NCI-H1092 (cell line): ENCODE data around the gene EPB41L2.

Experiments used
- DNase-seq: peaks from one replicate; lab custom pipeline; 2025; lab: John Stamatoyannopoulos, UW

The EPB41L2 gene

DNA sequence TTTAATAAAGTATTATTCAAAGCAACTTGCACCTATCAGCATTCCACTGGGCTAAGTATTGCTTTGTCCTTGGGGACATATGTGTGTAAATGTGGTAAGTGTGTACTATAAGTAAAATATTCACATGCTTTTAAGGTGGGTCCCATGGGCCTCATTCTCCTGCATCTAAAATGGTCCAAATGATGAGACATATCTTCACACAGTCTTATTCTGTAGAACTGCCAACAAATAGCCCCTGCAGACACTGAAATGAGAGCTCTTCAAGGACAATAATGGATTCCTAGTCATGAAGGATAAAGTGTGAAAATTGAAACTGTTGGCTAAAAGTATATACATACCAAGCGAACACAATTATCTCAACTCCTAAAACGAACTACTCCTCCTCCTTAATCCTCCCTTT is 154.1 kb downstream of the EPB41L2 start:
- no peak for DNase-seq

GRCh38 chr6:130908188-130908587 is 154.9 kb downstream of the EPB41L2 start:
- no peak for DNase-seq

- no peak for DNase-seq
Observed at GRCh38 chr6:130907687-130908086, 155.4 kb downstream of the EPB41L2 start.

- DNase-seq, result no peak
Observed at GRCh38 chr6:130906736-130907381, 156.2 kb downstream of the EPB41L2 start.

- DNase-seq, result no peak
Observed at GRCh38 chr6:130903602-130904001, 159.4 kb downstream of the EPB41L2 start.

GRCh38 chr6:130903007-130903406 is 160.0 kb downstream of the EPB41L2 start:
- DNase-seq, result no peak

- DNase-seq, result no peak
Observed at GRCh38 chr6:130900913-130901312, 162.1 kb downstream of the EPB41L2 start.

DNA sequence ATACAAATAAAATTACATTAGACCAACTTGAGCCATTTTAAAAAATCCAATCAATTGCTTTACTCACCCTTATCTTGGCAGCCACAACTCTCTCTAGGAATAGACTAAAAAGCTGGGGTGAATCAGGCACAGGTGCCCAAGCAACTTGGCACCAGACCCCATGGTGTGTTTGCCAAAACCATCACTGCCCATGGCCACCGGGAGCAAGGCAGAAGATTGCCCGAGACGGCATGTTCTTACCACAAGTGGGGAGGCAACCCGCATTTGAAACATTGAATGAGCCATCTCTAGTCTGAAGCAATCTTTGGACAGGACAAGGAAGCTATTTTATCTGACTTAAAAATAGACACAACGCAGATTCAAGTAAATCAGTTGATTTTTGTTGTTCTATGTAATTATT is 166.8 kb downstream of the EPB41L2 start:
- DNase-seq, result no peak

DNA sequence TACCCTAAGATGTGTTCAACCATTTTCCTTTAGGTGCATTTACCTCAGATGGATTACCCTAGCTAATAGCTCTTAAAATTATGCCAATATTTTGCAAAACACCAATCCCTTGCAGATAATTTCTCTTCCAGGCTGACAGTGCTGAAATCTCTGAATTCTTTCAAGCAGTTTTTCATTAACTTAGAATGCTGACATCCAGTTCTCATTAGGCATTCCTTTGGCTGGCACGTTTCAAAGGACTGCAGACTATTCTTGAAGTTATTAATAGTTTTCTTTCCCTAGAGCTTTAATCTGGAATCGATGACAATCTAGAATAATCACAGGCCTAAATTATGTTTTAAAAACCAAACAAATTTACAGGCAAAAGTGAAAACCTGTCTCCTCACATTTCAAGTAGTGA is 167.5 kb downstream of the EPB41L2 start:
- DNase-seq, result no peak

DNA sequence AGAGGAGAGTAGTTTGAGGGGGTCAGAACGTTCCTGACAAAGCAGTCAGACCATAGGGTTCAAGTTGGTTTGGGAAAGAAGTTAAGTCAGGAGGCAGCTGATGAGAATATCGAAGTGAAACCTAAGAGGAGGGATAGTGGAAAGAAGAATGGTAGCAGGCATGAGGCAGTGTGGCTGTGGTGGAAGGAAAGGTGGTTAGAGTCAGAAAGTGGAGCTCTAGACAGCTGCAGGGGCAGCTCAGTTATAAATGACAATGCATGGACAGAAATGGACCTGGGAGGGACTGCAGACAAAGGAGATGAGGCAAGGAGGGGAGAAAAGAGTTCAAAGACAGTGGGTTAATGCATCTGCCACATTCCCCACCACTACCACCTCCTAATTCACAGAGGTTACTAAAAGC is 169.3 kb downstream of the EPB41L2 start:
- DNase-seq, result no peak

GRCh38 chr6:130893277-130893676 is 169.8 kb downstream of the EPB41L2 start:
- DNase-seq, result no peak

DNA sequence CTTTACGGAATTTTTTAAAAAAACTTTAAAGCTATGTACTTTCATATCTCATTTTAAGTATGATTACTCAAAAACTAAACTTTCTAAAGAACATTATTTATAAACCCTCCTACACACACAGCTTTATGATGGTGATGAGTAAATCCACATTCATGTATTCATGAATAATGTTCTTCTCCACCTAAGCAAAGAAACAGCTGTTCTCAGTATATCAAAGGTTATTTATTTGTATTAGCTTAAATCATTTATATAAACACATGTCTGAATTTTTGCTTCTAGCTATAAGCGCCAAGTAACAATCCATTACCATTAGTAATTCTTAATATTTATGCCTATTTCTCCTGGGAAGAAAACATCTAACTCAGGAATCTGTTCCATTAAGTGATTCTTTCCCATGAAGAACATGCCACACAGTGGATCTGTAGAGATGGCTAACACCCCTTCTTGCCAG is 172.5 kb downstream of the EPB41L2 start:
- DNase-seq, result no peak

DNA sequence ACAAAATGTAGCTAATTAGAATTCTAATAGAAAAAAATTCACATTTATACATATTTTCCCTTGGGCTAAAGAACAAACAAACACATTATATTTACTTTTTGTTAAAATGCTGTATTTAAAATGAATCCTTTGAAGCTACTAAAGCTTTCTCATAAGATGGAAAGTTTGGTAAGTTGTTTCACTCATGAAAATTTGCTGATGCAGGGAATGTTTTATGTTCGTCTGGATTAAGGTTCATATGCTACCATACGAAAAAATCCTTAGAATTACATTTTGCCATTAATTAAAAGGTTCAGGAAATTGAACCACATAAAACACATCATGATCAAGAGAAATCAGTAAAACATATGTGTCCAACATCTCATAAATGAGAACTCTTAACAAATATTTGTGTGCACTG is 173.6 kb downstream of the EPB41L2 start:
- no peak for DNase-seq

GRCh38 chr6:130888246-130888645 is 174.8 kb downstream of the EPB41L2 start:
- DNase-seq, result no peak

DNA sequence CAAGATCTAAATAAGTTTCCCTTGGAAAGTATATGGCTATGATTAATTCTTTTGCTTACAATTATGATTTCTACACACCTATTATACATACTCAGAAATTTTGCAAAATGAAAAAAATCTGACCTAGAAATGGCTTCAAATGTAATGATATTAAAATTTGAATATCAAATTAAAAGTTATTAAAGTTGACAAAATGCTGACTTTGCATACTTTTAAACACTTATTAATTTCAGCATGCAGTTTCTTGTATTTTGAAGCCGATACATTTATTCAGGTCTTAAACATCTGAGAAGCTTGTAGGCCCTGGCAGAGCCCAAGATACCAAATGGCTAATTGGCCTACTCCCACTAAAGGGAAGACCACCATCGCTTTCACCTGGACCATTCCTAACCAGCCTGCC is 176.1 kb downstream of the EPB41L2 start:
- DNase-seq, result no peak

GRCh38 chr6:130885392-130886192 is 177.5 kb downstream of the EPB41L2 start:
- DNase-seq, result peak; percentile 21

- DNase-seq, result no peak
Observed at GRCh38 chr6:130882370-130882769, 180.7 kb downstream of the EPB41L2 start.

- no peak for DNase-seq
Observed at GRCh38 chr6:130879826-130880225, 183.2 kb downstream of the EPB41L2 start.

DNA sequence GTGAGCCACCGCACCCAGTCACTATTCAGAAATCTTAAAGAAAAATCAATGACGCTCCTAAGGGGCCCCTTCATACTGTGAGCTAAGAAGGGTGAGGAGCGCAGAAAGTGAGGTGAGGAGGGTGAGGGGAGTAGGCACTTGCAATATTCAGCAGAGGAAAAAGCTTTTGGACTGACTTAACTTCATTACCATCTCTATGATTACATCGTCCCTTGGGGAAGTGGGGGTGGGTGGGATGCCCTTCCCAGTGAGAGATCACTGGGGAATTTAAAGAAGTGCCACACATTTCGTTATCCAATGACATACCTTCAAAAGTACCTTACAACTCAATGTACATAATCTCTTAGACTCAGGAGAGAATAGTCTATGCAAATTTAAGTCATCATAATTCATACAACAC is 189.3 kb downstream of the EPB41L2 start:
- no peak for DNase-seq

DNA sequence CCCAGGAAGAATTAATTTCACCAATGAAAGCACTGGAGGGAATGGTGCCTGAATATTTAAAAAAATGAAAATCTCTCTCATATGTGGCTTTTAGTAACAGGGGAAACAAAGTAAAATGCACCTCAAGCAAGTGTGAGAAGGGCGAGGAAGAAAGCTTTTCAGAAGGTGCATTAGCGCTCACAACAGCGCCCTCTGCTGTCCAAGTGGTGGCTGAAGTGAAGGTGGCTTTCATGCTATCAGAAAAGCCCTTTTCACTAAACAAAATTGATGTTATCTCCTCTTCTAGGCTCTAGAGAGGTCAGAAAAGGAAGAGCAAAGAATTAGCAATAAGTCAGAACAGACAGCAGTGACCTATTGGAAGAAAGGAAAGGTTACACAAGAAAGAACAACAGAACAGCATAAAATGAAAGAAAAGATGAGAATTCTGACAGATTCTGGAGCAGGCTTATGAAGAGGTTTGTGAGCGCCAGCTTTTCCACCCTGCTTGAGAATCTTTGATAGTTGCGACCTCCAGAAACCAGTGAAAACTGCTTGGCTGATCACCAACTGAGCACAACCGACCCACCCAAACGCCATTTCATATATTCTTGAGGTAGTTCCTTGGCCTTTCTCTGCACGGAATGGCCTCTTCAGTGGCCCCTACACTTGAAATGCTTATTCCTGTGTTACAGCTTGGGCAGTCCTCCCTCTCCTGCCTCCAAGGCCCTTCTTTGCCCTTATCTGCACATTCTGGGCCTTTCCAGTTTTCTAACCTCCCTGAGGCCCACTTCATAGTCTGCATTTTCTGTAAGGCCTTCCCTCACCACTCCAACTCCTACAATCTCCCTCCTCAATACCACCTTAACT is 190.6 kb downstream of the EPB41L2 start:
- DNase-seq, result peak; percentile 6

- no peak for DNase-seq
Observed at GRCh38 chr6:130870179-130870880, 192.7 kb downstream of the EPB41L2 start.

GRCh38 chr6:130869681-130870080 is 193.4 kb downstream of the EPB41L2 start:
- DNase-seq, result no peak
